ENCODE results near the gene KIF26A.

The KIF26A gene

DNA sequence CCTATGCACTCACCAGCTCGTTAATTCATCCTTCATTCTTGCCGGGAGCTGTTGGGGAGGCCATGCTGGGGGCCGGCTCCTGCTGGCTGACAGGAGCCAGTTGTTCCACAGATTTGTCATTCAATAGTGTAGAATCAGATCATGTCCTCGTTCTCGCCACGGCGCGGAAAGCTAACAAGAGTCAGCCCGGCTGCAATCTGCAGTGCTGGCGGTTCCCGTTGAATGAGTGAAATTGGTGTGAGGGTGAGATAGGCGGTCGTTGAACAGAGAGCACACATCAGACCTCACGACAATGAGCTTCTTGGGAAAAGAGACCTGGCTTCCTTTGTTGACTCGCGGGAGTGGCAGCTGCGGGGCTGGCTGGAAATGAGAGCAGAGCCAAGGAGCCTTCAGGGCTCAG is 57.5 kb downstream of the KIF26A start:
- Histone ChIP-seq H2AFZ (ENCODE audit: low read length) (no peak overlapping the region), H3K9me3 (replicated peaks; ENCODE audit: insufficient read depth, low read length) (no peaks in the 10 kb centered on the region), H3K4me2 (ENCODE audit: low read depth, low read length) (no peak overlapping the region), H3K4me3 (ENCODE audit: low read length) (no peak overlapping the region), H3K9me2 (replicated peaks; ENCODE audit: insufficient read depth, low read length) (no peaks in the 10 kb centered on the region), H4K20me1 (ENCODE audit: insufficient read depth, low read length) (no peaks in the 10 kb centered on the region), H3K27me3 (replicated peaks; ENCODE audit: insufficient read depth, low read length) (no peaks in the 10 kb centered on the region), H3K79me2 (ENCODE audit: low read length) (no peaks in the 10 kb centered on the region), H3K9ac (ENCODE audit: low read length) (no peak overlapping the region), H3K36me3 (replicated peaks; ENCODE audit: insufficient read depth, low read length) (no peaks in the 10 kb centered on the region), H3K27ac (ENCODE audit: low read length) (no peak overlapping the region), H3K4me1 (ENCODE audit: low read length) (no peaks in the 10 kb centered on the region), H3F3A (ENCODE audit: insufficient read depth, low read length) (no peaks in the 10 kb centered on the region)
- DNase-seq, result no peak
- TF ChIP-seq, protein P1, sequence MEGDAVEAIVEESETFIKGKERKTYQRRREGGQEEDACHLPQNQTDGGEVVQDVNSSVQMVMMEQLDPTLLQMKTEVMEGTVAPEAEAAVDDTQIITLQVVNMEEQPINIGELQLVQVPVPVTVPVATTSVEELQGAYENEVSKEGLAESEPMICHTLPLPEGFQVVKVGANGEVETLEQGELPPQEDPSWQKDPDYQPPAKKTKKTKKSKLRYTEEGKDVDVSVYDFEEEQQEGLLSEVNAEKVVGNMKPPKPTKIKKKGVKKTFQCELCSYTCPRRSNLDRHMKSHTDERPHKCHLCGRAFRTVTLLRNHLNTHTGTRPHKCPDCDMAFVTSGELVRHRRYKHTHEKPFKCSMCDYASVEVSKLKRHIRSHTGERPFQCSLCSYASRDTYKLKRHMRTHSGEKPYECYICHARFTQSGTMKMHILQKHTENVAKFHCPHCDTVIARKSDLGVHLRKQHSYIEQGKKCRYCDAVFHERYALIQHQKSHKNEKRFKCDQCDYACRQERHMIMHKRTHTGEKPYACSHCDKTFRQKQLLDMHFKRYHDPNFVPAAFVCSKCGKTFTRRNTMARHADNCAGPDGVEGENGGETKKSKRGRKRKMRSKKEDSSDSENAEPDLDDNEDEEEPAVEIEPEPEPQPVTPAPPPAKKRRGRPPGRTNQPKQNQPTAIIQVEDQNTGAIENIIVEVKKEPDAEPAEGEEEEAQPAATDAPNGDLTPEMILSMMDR (IDR thresholded peaks at IDR 0.05; ENCODE audit: low read length), result no peak
- TF ChIP-seq EZH2phosphoT487 (IDR thresholded peaks at IDR 0.05; ENCODE audit: low read length) (no peak), EZH2 (optimal IDR thresholded peaks at IDR 0.05; ENCODE audit: low read depth, low read length) (no peak)

DNA sequence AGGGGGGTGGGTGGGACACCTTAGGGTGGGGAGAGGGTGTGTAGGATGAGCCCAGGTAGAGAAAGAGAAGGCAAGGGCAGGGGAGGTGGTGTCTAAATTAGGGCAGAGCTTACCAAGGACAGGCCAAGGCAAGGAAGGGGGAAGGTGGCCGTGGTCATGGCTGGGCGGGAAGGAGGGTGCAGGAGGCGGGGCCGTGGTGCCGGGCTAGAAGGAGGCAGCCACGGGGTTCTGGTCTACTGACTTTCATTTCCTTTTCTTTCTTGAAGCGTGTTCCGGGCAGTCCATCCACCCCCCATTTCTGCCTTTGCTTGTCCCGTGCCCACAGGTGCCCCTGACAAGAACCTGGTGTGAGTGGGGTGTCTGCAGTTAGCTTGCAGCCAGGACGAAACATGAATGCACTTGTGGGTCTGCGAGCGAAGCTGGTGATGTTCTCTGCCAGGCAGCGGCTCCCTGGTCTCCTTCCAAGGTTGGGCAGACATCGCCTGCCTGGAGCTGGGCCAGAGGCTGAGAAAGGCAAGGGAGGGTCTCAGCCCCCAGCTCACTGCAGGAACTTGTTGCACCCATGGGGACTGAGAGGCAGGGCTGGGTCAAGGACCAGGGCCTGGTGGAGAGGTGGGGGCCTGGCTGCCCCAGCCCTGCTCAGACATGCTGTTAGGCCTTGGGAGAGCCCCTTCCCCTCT is 58.2 kb downstream of the KIF26A start:
- Histone ChIP-seq H3K4me2 (ENCODE audit: low read depth, low read length) (no peak overlapping the region), H3F3A (ENCODE audit: insufficient read depth, low read length) (no peaks in the 10 kb centered on the region), H4K20me1 (ENCODE audit: insufficient read depth, low read length) (no peaks in the 10 kb centered on the region), H3K9me3 (replicated peaks; ENCODE audit: insufficient read depth, low read length) (no peaks in the 10 kb centered on the region), H2AFZ (ENCODE audit: low read length) (no peak overlapping the region), H3K4me1 (ENCODE audit: low read length) (no peaks in the 10 kb centered on the region), H3K9me2 (replicated peaks; ENCODE audit: insufficient read depth, low read length) (no peaks in the 10 kb centered on the region), H3K79me2 (ENCODE audit: low read length) (no peaks in the 10 kb centered on the region), H3K27ac (ENCODE audit: low read length) (no peak overlapping the region), H3K36me3 (replicated peaks; ENCODE audit: insufficient read depth, low read length) (no peaks in the 10 kb centered on the region), H3K4me3 (ENCODE audit: low read length) (no peak overlapping the region), H3K27me3 (replicated peaks; ENCODE audit: insufficient read depth, low read length) (peaks cover 3% of the 10 kb centered on the region; the same call in 1 of the 2 replicates), H3K9ac (ENCODE audit: low read length) (no peak overlapping the region)
- TF ChIP-seq EZH2phosphoT487 (IDR thresholded peaks at IDR 0.05; ENCODE audit: low read length), result no peak
- no peak for DNase-seq

DNA sequence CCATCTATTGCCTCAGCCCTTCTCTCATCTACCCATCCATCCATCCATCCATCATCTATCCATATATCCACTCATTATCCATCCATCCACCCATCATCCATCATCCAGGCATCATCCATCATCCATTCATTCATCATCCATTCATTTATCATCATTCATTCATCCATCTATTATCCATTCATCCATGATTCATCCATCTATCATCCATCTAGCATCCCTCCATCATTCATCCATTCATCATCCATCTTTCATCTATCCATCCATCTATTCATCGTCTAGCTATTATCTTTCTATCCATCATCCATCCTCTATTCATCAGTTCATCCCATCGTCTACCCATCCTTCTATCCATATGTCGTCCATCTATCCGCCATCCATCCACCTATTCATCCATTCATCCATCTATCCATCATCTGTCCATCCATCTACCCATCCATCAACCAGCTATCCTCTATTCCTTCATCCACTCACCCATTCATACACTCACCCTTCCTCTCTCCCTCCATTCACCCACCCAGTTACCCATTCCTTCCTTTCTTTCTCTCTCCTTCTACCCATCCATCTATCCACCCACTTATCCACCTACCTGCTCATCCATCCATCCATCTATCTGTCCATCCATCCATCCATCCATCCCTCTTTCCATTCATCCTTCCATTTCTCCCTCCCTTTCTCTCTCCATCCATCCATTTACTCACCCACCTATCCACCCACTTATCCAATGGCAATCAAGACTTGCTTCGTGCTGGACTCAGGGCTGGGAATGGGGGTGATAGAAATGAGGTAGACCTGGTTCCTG is 59.3 kb downstream of the KIF26A start:
- Histone ChIP-seq H3K4me1 (ENCODE audit: low read length) (no peaks in the 10 kb centered on the region), H3K4me3 (ENCODE audit: low read length) (no peak overlapping the region), H3F3A (ENCODE audit: insufficient read depth, low read length) (no peaks in the 10 kb centered on the region), H3K9me2 (replicated peaks; ENCODE audit: insufficient read depth, low read length) (no peaks in the 10 kb centered on the region), H3K27me3 (replicated peaks; ENCODE audit: insufficient read depth, low read length) (peaks cover 3% of the 10 kb centered on the region; the same call in 1 of the 2 replicates), H3K79me2 (ENCODE audit: low read length) (no peaks in the 10 kb centered on the region), H3K36me3 (replicated peaks; ENCODE audit: insufficient read depth, low read length) (no peaks in the 10 kb centered on the region), H4K20me1 (ENCODE audit: insufficient read depth, low read length) (no peaks in the 10 kb centered on the region), H3K27ac (ENCODE audit: low read length) (no peak overlapping the region), H3K9ac (ENCODE audit: low read length) (no peak overlapping the region), H3K4me2 (ENCODE audit: low read depth, low read length) (no peak overlapping the region), H2AFZ (ENCODE audit: low read length) (no peak overlapping the region), H3K9me3 (replicated peaks; ENCODE audit: insufficient read depth, low read length) (no peaks in the 10 kb centered on the region)
- TF ChIP-seq, protein P1 (IDR thresholded peaks at IDR 0.05; ENCODE audit: low read length), result no peak
- TF ChIP-seq EZH2phosphoT487 (IDR thresholded peaks at IDR 0.05; ENCODE audit: low read length), result no peak
- TF ChIP-seq EZH2 (optimal IDR thresholded peaks at IDR 0.05; ENCODE audit: low read depth, low read length), result no peak
- no peak for DNase-seq
